Spleen (tissue), 11 donors: ENCODE data around the gene CHMP2B. TPM values are rescaled to one million over a fixed set of nuclear protein-coding genes. Genes with fewer than 3 reads are reported as not detected.
A peak's percentile ranks its signal among the peaks of the same experiment; 100 is the strongest.
"Not testable (repeated sequence)": the region's sequence is repeated elsewhere in the genome, so short reads cannot be mapped to it uniquely, and the experiment has no call there.

Source experiments
- DNase-seq: peaks from one replicate; pipeline ENCODE4 v3.0.0-alpha.2; 2020
- H3K27ac ChIP-seq, 8 donors: fragments of 200-600 bp; sonication (generic) in 7 of 8; 1 replicate in 4 of 8; 2 replicates in 4 of 8; pipeline versions ENCODE4 v1.5.0 to v1.8.0; 2016 to 2021; ENCODE audit warnings: inconsistent platforms in 4 of 8, mild to moderate bottlenecking in 4 of 8, moderate library complexity in 1 of 8
- H3K27me3 ChIP-seq, 7 donors: fragments of 200-600 bp; sonication (generic) in 6 of 7; replicated peaks in 1 of 7; 1 replicate in 4 of 7; 2 replicates in 3 of 7; pipeline versions ENCODE4 v1.5.0 to v1.8.0; 2016 to 2021; ENCODE audit warnings: inconsistent platforms in 3 of 7, mild to moderate bottlenecking in 1 of 7
- H3K36me3 ChIP-seq, 6 donors: fragments of 200-600 bp; sonication (generic) in 5 of 6; 1 replicate in 4 of 6; 2 replicates in 2 of 6; pipeline versions ENCODE4 v1.5.0 to v1.8.0; 2016 to 2021; ENCODE audit warnings: inconsistent platforms in 2 of 6
- H3K4me1 ChIP-seq, 6 donors: fragments of 200-600 bp; sonication (generic) in 5 of 6; 1 replicate in 3 of 6; 2 replicates in 3 of 6; pipeline versions ENCODE4 v1.5.0 to v1.8.0; 2016 to 2021; ENCODE audit warnings: inconsistent platforms in 3 of 6
- H3K4me3 ChIP-seq, 8 donors: fragments of 200-600 bp; sonication (generic) in 7 of 8; 1 replicate in 4 of 8; 2 replicates in 4 of 8; pipeline versions ENCODE4 v1.5.0 to v1.8.0; 2016 to 2021; ENCODE audit warnings: inconsistent platforms in 4 of 8, mild to moderate bottlenecking in 4 of 8, moderate library complexity in 2 of 8
- H3K9me3 ChIP-seq, 8 donors: fragments of 200-600 bp; sonication (generic) in 7 of 8; 1 replicate in 4 of 8; 2 replicates in 4 of 8; pipeline versions ENCODE4 v1.5.0 to v1.8.0; 2016 to 2021; ENCODE audit warnings: inconsistent platforms in 4 of 8
- CTCF ChIP-seq, 11 experiments: fragments of 200-600 bp in 7 of 11; fragments of 450-650 bp in 4 of 11; sonication (generic) in 4 of 11; IDR thresholded peaks in 8 of 11; conservative IDR thresholded peaks in 3 of 11; 1 replicate in 7 of 11; 2 replicates in 4 of 11; pipeline versions ENCODE4 v1.4.0 to v1.8.0; 2016 to 2021; ENCODE audit warnings: antibody characterized with exemption in 11 of 11, inconsistent platforms in 4 of 11, mild to moderate bottlenecking in 1 of 11
- POLR2A ChIP-seq, 3 donors: fragments of 450-650 bp; IDR thresholded peaks; one replicate each; pipeline ENCODE4 v1.5.1; 2017; ENCODE audit warnings: antibody characterized with exemption in 3 of 3, mild to moderate bottlenecking in 1 of 3
- POLR2AphosphoS5 ChIP-seq, 3 donors: sonication (generic); formaldehyde crosslinking; IDR thresholded peaks; one replicate each; pipeline ENCODE4 v1.5.1; 2017; ENCODE audit warnings: antibody characterized with exemption in 3 of 3
- WGBS, 5 donors: extraction: QIAGEN DNeasy Blood & Tissue Kit in 3 of 5; methylation state at CpG; one replicate each; pipeline versions ENCODE4 v1.1.5 to v1.1.7; 2013 to 2018; 5-methylcytosine and 5-hydroxymethylcytosine counted together
- intact Hi-C: fragments of 100-400 bp; cut with DNase I; formaldehyde crosslinking; loops from one replicate; pipeline ENCODE4 v1.15.0; 2023; ENCODE audit warnings: low total_unique reads
- microRNA-seq, 3 donors: library from miRNA; unstranded; fragments of <30 nt; microRNA quantifications; one replicate each; pipeline versions ENCODE4 to v1.1.0, GENCODE V29; 2019 to 2020
- polyA plus RNA-seq, 3 donors: library from polyadenylated mRNA; stranded (reverse); fragments of 200-250 nt; gene quantifications; one replicate each; pipeline ENCODE4 v1.2.1, GENCODE V29; 2013
- small RNA-seq, 4 donors: library from RNA; depleted of rRNA; stranded (forward); fragments of <200 nt; gene quantifications; one replicate each; pipeline ENCODE3, GENCODE V24; 2016
- total RNA-seq, 7 donors: library from RNA; depleted of rRNA in 3 of 7; stranded (reverse); fragments of >200 nt in 3 of 7; fragmentation: NEBNext Ultra II Directional in 4 of 7; extraction: Animal tissue kit (Norgen Biotek cat#: 25700) in 4 of 7; gene quantifications; one replicate each; pipeline versions ENCODE4 v1.1.0 to v1.2.1, GENCODE V29; 2016 to 2021
- donor health status: healthy with polysubstance abuse.
- donor health status: DM: no; HTN: no; CAD: no; lungs with moderate emphysema.
- donor health status: DM: no; HTN: no; CAD: no.
- donor health status: Bipolar disorder and iron deficiency.
- donor health status: healthy.
- donor health status: DM: no; HTN: no; CAD: no.
- donor health status: DM: yes; HTN: yes; CAD: no.

The CHMP2B gene
- total and polyA plus RNA-seq, 10 donors, result 14.7 to 39.2 (median 31.6) TPM

GRCh38 chr3:87298111-87298718 lies 71.1 kb downstream of the CHMP2B start:
- WGBS, 5 donors, result 5 to 30% (median 21%) methylated on average over 3 of the region's 3 CpGs

GRCh38 chr3:87305031-87305430 lies 77.9 kb downstream of the CHMP2B start:
- H3K27ac ChIP-seq, H3K9me3 ChIP-seq, DNase-seq, H3K4me3 ChIP-seq, H3K27me3 ChIP-seq, intact Hi-C loops, H3K4me1 ChIP-seq, H3K36me3 ChIP-seq: not testable (repeated sequence)
- WGBS, 5 donors, result 76 to 91% (median 89%) methylated on average over 1 of the region's 1 CpG

More at GRCh38 chr3:87298111-87298718, 71.1 kb downstream of the CHMP2B start:
- DNase-seq, result no peak
- H3K36me3 ChIP-seq, result no peaks in the 10 kb centered on the region
- intact Hi-C loops, result no loop called here
- H3K9me3 ChIP-seq, result no peaks in the 10 kb centered on the region
- no peak overlapping the region for H3K4me3 ChIP-seq
- no peaks in the 10 kb centered on the region for H3K27me3 ChIP-seq
- peaks cover 0 to 7% (median 2%) of the 10 kb centered on the region in 6 donors for H3K4me1 ChIP-seq
- TF ChIP-seq POLR2AphosphoS5 (IDR thresholded peaks at IDR 0.05), result no peak
- TF ChIP-seq POLR2A (IDR thresholded peaks at IDR 0.05), result no peak
- TF ChIP-seq CTCF (IDR thresholded peaks at IDR 0.05 in 8 of 11, conservative IDR thresholded peaks at IDR 0.05 in 3 of 11), result peak in 9 of 11 experiments; percentile 22 to 69 (median 60)
- H3K27ac ChIP-seq, result no peak overlapping the region

Small RNAs within 50 kb of the gene (microRNA-seq; reads per million reads assigned to microRNA genes)
- 0 reads per million in 3 donors for gene MIR4795

Small RNAs within 50 kb of the gene (small RNA-seq; reads per million reads assigned to genes)
- 0 reads per million in 4 donors for gene MIR4795

Other genes starting within 250 kb of the CHMP2B start
- gene VGLL3, start 236.2 kb upstream of the CHMP2B start, total RNA-seq, result 1 to 10 TPM; 1.8 to 9.9 (median 2.8) TPM
- 1 to 10 TPM in 1 of 3 donors, under 1 TPM in 2; 0.26 to 1.1 (median 0.73) TPM for gene VGLL3, start 236.2 kb upstream of the CHMP2B start, polyA plus RNA-seq
- gene POU1F1, start 49.3 kb downstream of the CHMP2B start, total RNA-seq, result not detected
- gene POU1F1, start 49.3 kb downstream of the CHMP2B start, polyA plus RNA-seq, result not detected